Measurements from ENCODE around the gene PPP1R1C.

The PPP1R1C gene

GRCh38 chr2:182048621-182049020 is 63.0 kb downstream of the PPP1R1C start:
- H3K9me2 ChIP-seq (replicated peaks; ENCODE audit: insufficient read depth, low read length): no peaks in the 10 kb centered on the region
- H3K27me3 ChIP-seq (ENCODE audit: low read length): no peaks in the 10 kb centered on the region
- H3K4me3 ChIP-seq (ENCODE audit: insufficient read depth, low read length, poor library complexity, severe bottlenecking): no peak overlapping the region
- H3K4me2 ChIP-seq (ENCODE audit: low read depth, low read length, poor library complexity, severe bottlenecking): no peak overlapping the region
- H3K9me3 ChIP-seq (ENCODE audit: insufficient read depth, low read length): no peaks in the 10 kb centered on the region
- no peaks in the 10 kb centered on the region for H3F3A ChIP-seq (ENCODE audit: insufficient read depth)
- H3K36me3 ChIP-seq (ENCODE audit: low read length): no peaks in the 10 kb centered on the region
- no peak overlapping the region for H3K27ac ChIP-seq (ENCODE audit: low read depth, low read length)
- no peaks in the 10 kb centered on the region; the same call in 1 of the 2 replicates for H4K20me1 ChIP-seq (ENCODE audit: low read depth, low read length)
- H3K9ac ChIP-seq (ENCODE audit: low read length): no peak overlapping the region
- H3K79me2 ChIP-seq (ENCODE audit: insufficient read depth, low read length): no peaks in the 10 kb centered on the region
- TF ChIP-seq CTCF (IDR thresholded peaks at IDR 0.05; ENCODE audit: insufficient read depth, low read length, poor library complexity, severe bottlenecking): no peak
- TF ChIP-seq EZH2phosphoT487 (conservative IDR thresholded peaks at IDR 0.05; ENCODE audit: low read length): no peak
- H2AFZ ChIP-seq (ENCODE audit: low read depth, low read length, severe bottlenecking): no peak overlapping the region

- Histone ChIP-seq H3K9me3 (ENCODE audit: insufficient read depth, low read length) (no peaks in the 10 kb centered on the region), H3F3A (ENCODE audit: insufficient read depth) (no peaks in the 10 kb centered on the region), H3K36me3 (ENCODE audit: low read length) (no peaks in the 10 kb centered on the region), H3K9me2 (replicated peaks; ENCODE audit: insufficient read depth, low read length) (no peaks in the 10 kb centered on the region), H3K4me3 (ENCODE audit: insufficient read depth, low read length, poor library complexity, severe bottlenecking) (no peak overlapping the region), H3K79me2 (ENCODE audit: insufficient read depth, low read length) (no peaks in the 10 kb centered on the region), H3K27ac (ENCODE audit: low read depth, low read length) (no peak overlapping the region), H3K27me3 (ENCODE audit: low read length) (no peaks in the 10 kb centered on the region), H3K9ac (ENCODE audit: low read length) (no peak overlapping the region), H4K20me1 (ENCODE audit: low read depth, low read length) (no peaks in the 10 kb centered on the region; the same call in 1 of the 2 replicates), H3K4me2 (ENCODE audit: low read depth, low read length, poor library complexity, severe bottlenecking) (no peak overlapping the region), H2AFZ (ENCODE audit: low read depth, low read length, severe bottlenecking) (no peak overlapping the region)
- TF ChIP-seq CTCF (IDR thresholded peaks at IDR 0.05; ENCODE audit: insufficient read depth, low read length, poor library complexity, severe bottlenecking): no peak
- no peak for TF ChIP-seq EZH2phosphoT487 (conservative IDR thresholded peaks at IDR 0.05; ENCODE audit: low read length)
Observed at GRCh38 chr2:182049372-182050148, 63.9 kb downstream of the PPP1R1C start.

- no peak overlapping the region for H3K27ac ChIP-seq (ENCODE audit: low read depth, low read length)
- no peaks in the 10 kb centered on the region for H3F3A ChIP-seq (ENCODE audit: insufficient read depth)
- no peak overlapping the region for H3K4me3 ChIP-seq (ENCODE audit: insufficient read depth, low read length, poor library complexity, severe bottlenecking)
- H3K9ac ChIP-seq (ENCODE audit: low read length): no peak overlapping the region
- TF ChIP-seq EZH2phosphoT487 (conservative IDR thresholded peaks at IDR 0.05; ENCODE audit: low read length) (no peak), CTCF (IDR thresholded peaks at IDR 0.05; ENCODE audit: insufficient read depth, low read length, poor library complexity, severe bottlenecking) (no peak)
- H3K4me2 ChIP-seq (ENCODE audit: low read depth, low read length, poor library complexity, severe bottlenecking): no peak overlapping the region
- no peaks in the 10 kb centered on the region for H3K9me3 ChIP-seq (ENCODE audit: insufficient read depth, low read length)
- no peaks in the 10 kb centered on the region for H3K36me3 ChIP-seq (ENCODE audit: low read length)
- H3K27me3 ChIP-seq (ENCODE audit: low read length): no peaks in the 10 kb centered on the region
- H4K20me1 ChIP-seq (ENCODE audit: low read depth, low read length): no peaks in the 10 kb centered on the region
- H3K9me2 ChIP-seq (replicated peaks; ENCODE audit: insufficient read depth, low read length): no peaks in the 10 kb centered on the region
- no peaks in the 10 kb centered on the region for H3K79me2 ChIP-seq (ENCODE audit: insufficient read depth, low read length)
- H2AFZ ChIP-seq (ENCODE audit: low read depth, low read length, severe bottlenecking): no peak overlapping the region
Observed at GRCh38 chr2:182050333-182051135, 64.9 kb downstream of the PPP1R1C start.
